ENCODE results near the gene MGLL.

- TF ChIP-seq EZH2 (IDR thresholded peaks at IDR 0.05; ENCODE audit: insufficient read depth, poor library complexity, severe bottlenecking) = no peak
- no peak for TF ChIP-seq EZH2phosphoT487 (IDR thresholded peaks at IDR 0.05; ENCODE audit: insufficient read depth, low read depth)
Observed at GRCh38 chr3:127770671-127771355, 51.5 kb downstream of the MGLL start.
